ENCODE data around the gene VPS41. TPM values are rescaled to one million over a fixed set of nuclear protein-coding genes. Genes with fewer than 3 reads are reported as not detected.

VPS41 gene
- polyA plus RNA-seq, 10 donors, result 26.0 to 41.9 (median 37.3) TPM

- no peak for DNase-seq
Observed at GRCh38 chr7:38740041-38740440, 168.9 kb downstream of the VPS41 start.

GRCh38 chr7:38736138-38736537 lies 172.9 kb downstream of the VPS41 start:
- peak; percentile 29 to 74 (median 49) for DNase-seq

GRCh38 chr7:38731215-38731614 lies 177.8 kb downstream of the VPS41 start:
- DNase-seq, result no peak

GRCh38 chr7:38728145-38728544 lies 180.8 kb downstream of the VPS41 start:
- DNase-seq, result no peak

DNA sequence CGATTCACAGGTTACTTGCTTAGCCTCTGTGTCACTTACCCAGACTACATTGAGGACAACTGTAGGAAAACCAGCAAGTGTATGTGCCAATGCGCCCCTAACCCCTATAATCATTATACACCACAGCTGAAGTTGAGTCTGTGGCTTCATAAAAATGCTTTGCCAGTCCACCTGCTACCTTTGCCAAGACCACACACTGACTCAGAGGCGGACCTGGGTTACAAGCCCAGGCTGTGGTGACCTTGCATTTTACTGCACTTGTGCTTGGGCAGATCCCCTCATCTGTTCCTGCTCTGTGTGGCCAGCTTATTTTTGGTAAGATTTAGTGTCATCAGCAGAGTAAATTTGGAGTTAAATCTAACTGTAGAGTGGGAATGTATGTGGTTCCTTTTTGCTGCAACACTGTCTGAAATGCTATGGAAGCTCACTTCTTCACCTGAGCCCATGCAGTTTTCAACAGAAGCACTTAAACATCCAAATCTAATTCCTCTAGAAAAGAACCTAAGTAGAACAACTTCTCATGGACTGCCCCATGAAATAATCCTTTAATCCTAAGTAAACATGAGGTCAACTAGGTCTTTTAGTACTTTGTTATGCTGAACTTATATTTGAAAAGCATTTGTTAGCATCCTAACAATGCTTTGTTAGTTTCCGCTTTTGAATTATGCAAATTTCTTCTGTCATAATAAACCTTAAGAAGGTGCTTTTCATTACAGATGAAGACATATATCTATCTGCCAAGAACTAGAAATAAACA lies 181.6 kb downstream of the VPS41 start:
- DNase-seq, result no peak

- DNase-seq, result no peak
Observed at GRCh38 chr7:38723327-38723726, 185.7 kb downstream of the VPS41 start.

- no peak for DNase-seq
Observed at GRCh38 chr7:38716397-38716796, 192.6 kb downstream of the VPS41 start.

- no peak for DNase-seq
Observed at GRCh38 chr7:38709123-38709522, 199.9 kb downstream of the VPS41 start.

- no peak for DNase-seq
Observed at GRCh38 chr7:38704751-38705150, 204.2 kb downstream of the VPS41 start.

DNA sequence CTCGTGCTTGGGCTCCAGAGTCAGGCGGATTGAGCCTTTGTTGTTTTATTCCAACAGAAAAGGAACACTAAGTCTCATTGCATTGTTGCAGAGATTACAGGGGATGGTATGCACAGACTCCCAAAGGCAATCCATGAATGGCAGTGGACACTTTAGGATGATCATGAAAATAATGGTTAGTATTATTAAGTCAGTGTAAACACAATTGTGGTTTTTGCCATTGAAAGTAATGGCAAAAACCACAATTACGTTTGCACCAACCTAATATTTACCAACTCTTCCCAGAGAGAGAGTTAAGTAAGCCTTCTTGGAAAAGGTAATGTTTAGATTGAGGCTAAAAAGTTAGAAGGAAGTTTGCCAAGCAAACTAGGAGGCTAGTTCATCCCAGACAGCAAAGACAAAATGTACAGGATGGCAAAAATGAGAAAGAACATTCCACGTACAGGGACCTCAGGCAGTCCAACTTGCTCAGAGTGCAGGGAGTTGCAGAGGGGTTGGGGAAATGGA lies 204.9 kb downstream of the VPS41 start:
- DNase-seq, result no peak

GRCh38 chr7:38703093-38703492 lies 205.9 kb downstream of the VPS41 start:
- no peak for DNase-seq

GRCh38 chr7:38702002-38702535 lies 206.9 kb downstream of the VPS41 start:
- DNase-seq, result no peak

- DNase-seq, result peak in 2 of 3 donors; percentile 10 to 27
Observed at GRCh38 chr7:38700116-38700515, 208.9 kb downstream of the VPS41 start.

DNA sequence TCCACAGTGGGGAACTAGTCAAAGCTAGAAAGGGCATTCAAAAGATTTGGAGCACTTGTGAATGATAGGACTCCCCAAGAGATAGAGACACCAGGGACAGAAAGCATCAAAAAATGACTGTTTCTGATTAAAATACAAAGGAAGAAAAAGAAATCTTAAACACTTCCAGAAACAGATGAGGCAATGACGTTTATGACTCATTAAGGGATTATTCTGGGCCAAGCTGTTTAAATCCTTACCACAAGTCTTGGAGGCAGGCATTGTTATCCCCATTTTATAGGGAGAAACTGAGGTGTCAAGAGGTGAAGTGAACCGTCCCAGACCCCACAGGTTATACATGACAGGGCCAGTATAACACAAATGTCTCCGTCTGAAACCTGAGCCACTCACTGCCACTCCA lies 209.5 kb downstream of the VPS41 start:
- peak in 1 of 3 donors; percentile 33 for DNase-seq

DNA sequence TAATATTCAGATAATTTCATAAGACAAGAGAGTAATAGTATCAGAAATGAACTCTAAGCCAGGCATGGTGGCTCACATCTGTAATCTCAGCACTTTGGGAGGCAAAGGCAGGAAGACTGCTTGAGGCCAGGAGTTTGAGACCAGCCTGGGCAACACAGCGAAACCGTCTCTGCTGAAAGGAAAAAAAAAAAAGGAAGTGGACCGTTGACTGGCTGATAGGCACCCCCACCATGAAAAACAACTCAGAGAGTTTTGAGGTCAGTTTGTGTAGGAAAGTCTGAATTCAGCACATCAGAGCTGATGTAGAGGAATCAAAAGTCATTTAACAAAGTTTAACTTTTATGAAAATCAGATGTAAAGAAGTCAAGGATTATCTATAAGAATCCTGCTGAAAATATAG lies 214.7 kb downstream of the VPS41 start:
- no peak for DNase-seq

DNA sequence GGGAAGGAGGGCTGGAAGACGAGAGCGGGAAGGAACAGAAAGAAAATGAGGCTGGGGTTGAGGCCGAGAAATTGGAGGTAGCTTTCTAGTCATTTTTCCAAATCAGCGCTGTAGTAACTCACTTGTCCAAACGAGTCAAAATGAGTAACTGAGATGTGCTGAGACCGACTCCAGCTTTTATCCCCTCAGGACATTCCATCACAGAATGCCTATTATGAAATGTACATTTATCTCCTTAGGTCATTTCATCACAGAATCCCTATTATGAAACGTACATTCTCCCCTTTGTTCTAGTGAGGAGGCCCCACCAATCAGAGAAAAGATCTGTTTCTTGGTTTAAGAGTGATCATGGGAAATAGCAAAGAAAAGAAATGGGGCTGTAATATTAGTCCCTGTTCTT lies 222.1 kb downstream of the VPS41 start:
- DNase-seq, result no peak

DNA sequence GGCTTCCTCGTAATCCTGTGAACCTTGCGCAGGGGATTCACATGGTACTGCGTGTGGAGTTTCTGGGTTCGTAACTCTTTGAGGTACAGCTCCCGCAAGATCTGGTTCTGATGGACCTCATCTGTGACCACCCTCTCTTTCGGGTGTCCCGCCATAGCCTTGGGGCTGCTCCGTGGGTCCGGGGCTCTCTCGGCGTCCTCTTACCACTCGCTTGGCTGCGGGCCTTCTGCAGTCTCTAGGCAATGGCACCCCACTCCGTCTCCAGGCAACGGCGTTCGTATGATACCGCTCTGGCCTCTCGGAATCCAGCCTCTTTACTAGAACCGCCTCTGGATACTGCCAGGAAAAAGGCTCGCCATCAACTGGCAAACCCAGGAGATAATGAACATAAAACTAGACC lies 223.1 kb downstream of the VPS41 start:
- no peak for DNase-seq

DNA sequence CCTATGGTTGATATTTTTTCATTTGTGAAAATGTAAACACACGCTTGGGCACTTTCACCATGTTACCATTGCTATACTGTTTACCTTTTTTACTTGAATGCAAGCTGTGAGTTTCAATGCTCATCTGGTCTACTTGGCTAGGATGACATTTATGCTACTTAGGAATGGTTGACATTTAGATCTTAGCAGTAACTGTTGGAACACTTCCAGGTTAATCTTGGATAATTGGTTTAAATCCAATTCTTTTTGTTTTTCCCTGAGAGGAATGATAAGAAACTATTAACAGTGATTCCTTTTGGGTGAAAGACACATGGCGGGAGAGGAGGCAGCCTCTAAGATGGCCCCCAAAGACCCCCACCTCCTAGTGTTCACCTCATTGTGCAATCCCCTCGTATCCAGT lies 226.4 kb downstream of the VPS41 start:
- DNase-seq, result no peak

GRCh38 chr7:38681882-38682281 lies 227.1 kb downstream of the VPS41 start:
- no peak for DNase-seq

DNA sequence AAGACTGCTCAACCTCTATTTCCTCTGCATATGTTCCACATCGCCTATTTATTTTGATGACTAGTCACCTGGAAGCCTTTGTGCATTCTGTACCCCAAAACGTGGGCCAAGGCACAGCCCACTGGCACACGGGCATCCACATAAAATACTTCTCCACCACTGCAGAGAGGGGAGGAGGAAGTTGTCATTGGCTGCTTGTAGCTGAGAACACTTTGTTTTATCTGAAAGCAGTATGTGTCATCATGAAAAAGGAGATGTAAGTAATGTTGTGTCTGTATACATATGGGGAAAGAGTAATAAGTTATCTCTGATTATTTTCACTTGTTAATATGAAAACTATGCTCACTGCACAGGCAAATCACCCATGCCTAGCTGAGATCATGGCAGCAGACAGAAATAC lies 229.6 kb downstream of the VPS41 start:
- no peak for DNase-seq

GRCh38 chr7:38678698-38679054 lies 230.3 kb downstream of the VPS41 start:
- DNase-seq, result no peak

DNA sequence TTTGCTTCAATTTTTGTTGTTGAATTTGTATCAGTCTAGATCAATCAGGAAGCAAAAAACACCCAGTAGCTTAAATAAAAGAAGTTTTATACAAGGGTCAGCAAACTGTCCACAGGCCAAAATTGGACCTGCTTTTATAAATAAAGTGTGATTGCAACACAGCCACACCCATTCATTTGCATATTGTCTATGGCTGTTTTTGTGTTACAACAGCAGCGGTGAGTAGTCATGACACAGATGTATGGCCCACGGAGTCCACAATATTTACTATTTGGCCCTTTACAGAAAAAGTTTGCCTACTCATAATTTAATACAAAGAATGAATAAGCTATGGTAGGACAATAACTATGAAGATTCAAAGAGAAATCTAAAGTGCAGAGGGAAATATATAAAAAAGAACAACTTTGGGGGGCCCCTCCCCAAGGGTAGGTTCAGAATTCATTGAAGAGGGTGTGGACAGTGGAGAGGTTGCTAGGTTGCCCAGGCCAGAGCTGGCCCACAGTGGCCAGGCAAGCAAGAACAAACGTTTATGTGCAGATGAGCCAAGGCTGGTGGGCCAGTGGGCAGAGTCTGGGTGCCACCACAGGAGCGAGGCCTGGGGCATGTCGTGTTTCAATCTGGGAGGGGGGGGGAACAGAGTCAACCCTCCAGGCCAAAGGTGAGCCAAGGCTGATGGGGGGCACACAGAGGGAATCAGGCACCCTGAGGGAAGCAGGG lies 230.9 kb downstream of the VPS41 start:
- no peak for DNase-seq

GRCh38 chr7:38675494-38676106 lies 233.4 kb downstream of the VPS41 start:
- peak in 2 of 3 donors; percentile 27 to 73 for DNase-seq
